NCI-H1105 treated with DMSO at 0.1 percent for 48 hours (cell line): ENCODE data around the gene ACTA2.
A peak's percentile ranks its signal among the peaks of the same experiment; 100 is the strongest.

Source experiments
- DNase-seq: peaks from one replicate; lab custom pipeline; 2025; lab: John Stamatoyannopoulos, UW

Gene ACTA2

DNA sequence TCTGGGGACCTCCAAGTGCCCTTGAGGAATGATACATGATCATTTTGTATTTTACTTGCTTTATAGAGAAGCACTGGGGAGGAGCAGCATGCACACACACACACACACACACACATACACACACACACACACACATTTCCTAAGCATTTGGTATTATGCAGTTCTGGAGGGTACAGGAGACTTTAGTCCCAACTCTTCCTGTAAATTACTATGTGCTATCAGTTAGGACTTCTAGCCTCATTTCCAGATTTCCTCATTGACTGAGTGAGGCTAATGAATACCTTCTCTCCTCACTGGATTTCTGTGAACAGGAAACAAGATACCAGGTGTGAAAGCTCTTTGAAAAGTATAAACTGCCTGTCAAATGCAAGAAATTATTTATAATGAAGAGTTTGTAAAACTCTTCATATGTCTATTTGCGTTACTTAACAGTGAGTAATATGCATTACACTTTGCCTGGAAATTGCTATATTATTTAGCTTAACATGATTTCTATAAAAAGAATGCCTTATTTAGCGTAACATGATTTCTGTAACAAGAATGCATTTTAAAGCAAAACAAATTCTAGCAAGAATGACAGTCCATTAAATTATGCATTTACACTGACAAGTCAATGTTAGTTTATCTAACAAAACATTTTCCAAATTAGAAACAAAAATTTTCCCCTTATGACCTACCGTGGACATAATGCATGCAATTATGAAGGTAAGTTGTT, 34.2 kb downstream of the ACTA2 start:
- no peak for DNase-seq

DNA sequence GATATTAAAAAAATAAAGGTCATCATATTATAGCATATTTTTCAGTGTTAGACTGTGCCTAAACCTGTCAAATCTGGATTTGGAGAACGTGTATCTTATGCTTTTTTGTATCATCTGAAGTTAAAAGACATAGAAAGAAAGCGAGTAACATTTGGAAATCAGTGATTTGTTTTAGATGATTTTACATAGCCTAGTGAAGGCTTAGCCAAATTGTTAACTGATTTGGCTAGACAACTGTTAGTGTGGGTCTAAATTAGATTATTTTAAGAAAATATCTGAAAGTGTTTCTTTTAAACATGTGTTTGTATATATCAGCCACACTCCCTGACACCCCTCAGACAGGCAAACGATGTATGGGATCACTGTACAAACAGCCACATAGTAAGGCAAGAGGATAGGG, 35.6 kb downstream of the ACTA2 start:
- DNase-seq = no peak

DNA sequence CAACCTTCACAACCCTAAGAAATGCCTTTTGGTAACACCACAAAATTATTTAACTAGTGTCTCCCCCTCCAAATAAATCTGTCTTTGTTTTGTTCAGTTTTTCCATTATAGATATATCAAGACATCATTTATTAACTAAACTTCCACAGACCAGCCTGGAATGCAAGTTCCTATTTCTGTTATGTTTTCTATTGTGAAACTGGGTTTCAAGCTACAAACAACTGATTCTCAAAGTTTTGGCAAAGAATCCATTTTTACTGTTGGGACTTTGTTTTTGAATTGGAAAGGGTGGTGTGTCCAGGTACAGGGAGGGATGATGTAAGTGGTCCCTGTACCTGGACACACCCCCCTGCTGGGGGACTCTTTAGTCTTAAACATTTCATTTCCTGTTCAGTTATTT, 36.3 kb downstream of the ACTA2 start:
- DNase-seq = no peak

DNA sequence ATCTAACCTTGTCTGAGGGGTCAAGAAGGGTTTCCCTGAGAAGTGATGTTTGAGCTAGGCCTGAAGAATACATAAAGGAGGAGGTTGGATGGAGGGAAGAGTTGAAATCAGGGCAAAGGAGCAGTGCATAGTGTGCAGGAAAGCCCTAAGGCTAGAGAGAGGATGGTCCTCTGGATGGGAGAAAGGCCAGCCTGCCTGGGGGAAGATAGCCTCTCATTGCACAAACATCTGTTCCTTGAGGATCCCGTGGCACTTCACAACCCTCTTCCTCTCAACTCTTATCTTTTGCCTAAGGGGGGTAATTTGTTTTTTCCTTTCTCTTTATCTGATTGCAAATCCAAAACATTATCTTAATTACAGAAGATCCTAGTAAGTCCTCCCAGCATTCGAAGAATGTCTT, 36.8 kb downstream of the ACTA2 start:
- DNase-seq = no peak

DNA sequence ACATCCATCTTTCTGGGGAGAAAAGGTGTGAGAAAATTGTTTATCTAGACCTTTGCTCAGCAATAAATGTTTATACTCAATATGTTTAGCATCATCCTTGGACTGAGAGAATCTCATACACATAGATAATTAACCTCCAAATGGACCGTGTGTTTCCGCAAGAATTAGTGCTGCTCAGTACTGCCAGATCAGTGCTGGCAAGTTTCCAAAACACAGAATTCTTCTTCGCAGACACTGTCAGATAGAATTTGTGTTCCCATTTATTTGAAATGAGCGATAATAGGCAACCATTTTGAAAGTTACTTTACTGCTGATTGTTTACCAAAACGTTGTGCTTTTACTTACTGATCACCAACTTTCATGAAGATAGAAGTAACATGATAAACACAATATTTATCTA, 38.8 kb downstream of the ACTA2 start:
- DNase-seq = peak; percentile 26

DNA sequence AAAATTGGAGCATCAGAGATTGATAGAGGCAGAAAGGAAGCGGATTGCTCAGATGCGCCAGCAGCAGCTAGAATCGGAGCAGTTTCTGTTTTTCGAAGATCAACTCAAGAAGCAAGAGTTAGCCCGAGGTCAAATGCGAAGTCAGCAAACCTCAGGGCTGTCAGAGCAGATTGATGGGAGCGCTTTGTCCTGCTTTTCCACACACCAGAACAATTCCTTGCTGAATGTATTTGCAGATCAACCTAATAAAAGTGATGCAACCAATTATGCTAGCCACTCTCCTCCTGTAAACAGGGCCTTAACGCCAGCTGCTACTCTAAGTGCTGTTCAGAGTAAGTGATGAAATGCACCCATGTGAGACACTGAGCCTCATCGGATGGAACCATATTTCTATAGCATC, 39.4 kb downstream of the ACTA2 start:
- DNase-seq = peak; percentile 46

DNA sequence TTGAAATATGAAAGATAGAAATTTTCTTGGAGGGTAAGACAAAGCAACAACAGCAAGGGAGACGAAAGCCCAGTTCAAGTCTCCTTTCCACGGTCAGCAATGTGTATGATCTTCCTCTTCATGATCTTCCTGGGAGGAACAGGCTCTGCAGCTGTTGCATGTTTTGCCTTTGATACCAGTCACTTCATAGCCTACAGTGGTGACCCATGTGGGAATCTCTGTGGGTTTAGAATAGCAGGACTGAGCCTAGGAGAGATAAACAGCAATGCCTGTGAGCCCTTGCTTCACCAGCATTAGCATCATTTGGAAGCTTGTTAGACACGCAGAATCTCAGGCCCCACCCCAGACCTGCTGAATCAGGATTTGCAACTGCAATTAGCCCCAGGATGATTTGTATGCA, 40.7 kb downstream of the ACTA2 start:
- DNase-seq = no peak

DNA sequence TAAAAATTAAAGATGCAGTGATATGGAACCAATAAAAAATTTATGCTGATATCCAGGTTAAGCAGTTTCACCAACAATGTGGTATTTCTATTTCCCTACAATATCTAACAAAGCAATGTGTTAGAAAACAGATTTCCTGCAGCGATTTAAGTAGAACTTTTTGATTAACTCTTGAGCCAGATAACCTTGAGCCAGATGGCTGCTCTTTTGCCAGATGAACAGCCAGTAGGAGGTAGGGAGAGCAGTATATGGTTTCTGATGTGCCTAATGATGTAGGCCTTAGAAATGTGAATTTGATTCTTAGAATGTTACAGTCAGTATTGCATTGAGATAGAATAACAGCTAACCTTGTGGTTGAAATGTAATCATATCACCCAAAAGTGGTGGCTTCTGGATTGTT, 41.5 kb downstream of the ACTA2 start:
- DNase-seq = no peak

DNA sequence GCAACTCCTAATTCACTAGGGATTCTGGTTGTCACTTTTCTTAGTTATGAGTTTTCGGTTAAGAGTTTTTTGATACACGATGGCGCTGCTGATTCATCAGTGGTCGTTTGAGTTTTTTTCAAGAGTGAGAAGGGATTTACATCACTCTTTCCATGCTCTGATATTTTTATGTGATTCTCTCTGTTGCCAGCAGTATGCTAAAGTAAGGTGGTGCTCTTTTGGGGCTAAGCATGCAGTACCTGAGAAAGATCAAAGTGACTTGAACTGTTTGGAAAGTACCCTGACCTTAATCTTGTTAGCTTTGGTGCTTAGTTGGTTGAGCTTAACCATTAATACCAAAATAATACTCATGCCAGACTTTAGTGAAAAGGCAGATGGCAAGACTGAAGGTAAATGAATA, 44.4 kb downstream of the ACTA2 start:
- no peak for DNase-seq

DNA sequence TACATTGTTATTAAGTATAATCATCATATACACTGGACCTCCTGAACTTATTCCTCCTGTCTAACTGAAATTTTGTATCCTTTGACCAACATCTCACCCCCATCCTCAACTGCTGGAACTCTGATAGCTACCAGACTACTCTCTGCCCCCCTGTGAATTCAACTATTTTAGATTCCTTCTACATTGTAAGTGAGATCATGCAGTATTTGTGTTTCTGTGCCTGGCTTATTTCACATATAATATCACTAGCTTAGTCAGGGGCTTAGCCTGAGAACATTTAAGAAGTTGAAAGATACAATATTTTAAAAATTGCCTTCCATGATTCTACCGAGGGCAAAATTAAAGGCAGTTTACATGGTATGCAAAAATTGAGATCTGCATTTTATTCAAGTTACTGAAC, 45.7 kb downstream of the ACTA2 start:
- DNase-seq = no peak

DNA sequence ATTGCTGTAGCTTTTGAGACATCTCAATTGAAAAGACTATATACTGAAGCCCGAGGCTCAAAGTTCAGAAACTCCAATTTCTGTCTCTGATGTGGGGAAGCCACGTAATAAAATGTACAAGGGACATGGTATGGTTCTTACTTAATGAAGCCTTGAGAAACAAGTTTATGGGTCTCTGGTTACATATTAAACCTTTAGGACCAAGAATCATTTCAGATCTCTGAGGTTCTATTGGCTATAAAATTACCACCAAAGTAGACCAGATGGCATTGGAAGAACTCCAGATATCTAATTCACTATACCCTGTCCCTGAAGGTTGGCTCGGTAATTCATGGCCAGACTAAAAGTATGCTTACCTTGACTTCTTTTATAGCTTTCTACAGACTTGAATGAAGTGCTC, 48.9 kb downstream of the ACTA2 start:
- no peak for DNase-seq

DNA sequence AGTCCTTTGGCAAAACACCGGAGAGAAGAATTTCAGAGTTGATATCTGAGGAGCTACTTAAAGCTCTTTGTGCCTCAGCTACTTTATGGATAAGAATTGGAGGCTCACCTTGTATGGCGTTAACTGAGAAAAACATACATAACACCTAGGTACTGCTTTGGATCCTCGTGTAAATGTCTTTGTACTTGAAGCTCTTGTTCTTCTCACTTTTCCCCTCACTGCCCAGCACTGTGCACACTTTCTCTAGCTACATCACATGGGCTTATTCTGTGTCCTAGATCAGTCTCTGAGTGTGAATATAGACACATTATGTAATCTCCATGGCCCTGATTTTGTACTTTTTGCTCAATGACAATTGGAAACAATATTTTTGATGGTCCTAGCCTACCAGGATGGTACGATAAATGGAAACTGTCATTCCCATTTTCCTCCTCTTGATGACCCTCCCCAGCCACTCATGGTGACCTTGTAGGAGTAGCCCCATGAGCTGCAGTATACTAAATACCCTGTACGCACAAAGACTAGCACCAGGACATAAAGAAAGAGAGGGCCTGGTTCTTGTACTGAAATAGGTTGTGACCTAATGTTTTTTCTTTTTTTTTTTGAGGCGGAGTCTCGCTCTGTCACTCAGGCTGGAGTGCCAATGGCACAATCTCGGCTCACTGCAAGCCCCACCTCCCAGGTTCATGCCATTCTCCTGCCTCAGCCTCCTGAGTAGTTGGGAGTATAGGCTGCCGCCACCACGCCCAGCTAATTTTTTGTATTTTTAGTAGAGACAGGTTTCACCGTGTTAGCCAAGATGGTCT, 50.4 kb downstream of the ACTA2 start:
- no peak for DNase-seq

DNA sequence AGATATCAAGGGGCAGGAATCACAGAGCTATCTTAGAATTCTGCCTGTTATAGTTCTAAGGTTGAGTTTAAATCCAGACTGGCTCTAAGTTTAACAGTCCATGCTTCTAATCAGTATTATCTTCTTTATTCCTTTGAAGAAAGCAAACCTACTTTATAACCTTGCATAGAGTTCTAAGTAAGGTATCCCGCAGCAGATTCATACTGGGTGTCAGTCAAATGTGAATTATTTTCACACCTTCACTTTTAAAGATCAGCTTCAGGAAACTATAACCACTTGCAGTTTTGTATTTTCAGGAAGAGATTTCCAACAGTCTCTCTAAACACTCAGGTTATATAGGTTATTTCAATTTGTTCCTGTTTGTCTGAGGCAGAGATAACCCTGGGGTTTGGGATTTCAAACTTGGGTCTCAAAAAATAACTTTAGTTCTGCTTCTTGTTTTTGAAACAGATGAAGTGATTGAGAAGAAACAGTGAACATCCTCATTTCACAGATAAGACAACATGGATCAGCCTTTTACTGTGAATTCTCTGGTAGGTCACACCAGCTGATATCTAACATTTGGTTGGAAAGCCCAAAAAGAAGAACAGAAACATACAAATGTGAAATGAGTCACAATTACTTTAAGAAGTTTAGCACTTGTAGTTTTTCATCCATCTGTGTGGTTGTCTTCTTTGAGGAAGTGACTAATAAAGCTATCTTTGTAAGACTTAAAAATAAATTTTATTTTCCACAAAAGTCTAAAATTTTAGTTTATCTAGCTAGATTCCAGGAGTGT, 51.2 kb downstream of the ACTA2 start:
- DNase-seq = no peak

DNA sequence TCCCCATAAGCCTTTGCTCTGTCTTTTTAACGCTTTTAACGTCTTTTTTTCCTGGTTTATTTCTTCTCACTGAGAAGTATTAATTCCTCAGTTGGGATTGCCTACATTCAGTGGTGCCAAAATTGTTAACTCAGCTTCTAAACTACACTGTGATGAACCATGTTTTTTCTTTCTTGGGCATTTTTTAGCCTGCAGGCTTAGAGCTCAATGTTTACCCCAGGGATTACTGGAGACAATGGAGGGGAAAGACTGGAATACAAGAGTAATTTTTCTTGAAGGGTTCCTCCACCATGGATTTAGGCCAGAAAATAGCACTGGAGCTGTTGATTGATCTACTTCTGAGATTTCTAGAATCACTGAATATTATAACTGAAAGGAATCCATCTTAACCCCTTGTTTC, 52.7 kb downstream of the ACTA2 start:
- DNase-seq = no peak

DNA sequence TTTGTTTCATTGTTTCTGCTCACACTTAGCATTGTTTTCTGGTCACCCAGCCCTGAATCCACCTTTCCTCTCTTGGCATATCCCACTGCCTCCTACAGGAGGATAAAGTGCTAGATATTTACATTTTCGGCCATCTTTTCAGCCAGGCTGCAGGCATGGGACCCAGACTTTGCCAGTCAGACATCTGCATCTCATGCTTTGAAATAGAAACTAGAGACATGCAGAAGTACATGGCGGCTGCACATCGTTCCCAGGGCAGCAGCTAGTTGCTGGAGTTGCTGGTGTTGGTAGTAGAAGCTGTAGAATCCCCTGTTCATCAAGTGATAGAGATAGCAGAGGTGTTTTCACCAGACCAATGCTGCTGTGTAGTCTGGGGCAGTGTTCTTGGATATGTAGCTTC, 53.8 kb downstream of the ACTA2 start:
- DNase-seq = no peak

DNA sequence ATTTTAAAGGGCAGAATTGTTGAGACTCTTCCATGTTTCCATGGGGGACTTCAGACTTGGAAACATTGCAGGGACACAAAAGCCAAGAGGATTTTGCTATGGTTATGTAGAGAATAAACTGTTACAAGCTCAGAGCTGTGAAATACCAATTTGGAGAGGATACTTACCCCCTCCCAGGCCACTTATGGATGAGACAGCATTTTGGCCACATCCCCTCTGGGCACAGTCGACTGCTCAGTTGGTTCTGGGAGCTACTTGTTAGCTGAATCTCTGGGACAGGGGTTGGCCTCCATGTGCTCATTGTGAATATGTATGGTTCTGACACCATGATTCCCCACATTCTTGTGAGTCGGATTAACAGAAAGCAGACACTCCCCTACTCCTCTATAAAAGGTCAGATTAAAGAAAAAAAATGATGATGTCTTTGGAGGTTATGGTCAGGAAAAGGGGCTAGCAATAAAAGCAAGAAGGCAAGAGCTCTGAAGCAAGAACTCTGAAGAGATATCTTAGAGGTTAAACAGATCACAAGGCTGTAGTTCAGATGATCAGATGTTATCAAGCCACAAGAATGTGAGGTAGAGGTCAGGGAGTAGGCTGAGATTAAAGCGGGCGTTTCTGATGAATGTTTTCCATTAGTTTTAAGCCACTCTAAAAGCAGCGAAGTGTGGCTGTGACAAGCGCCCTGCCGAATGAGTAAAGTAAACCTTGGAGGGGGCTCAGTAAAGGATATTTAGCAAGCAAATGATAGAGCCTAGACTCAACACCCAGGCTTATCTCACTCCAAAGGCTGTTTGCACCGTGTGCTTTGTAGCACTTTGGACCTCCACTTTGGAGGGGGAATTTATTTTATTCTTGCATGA, 55.3 kb downstream of the ACTA2 start:
- DNase-seq = no peak

DNA sequence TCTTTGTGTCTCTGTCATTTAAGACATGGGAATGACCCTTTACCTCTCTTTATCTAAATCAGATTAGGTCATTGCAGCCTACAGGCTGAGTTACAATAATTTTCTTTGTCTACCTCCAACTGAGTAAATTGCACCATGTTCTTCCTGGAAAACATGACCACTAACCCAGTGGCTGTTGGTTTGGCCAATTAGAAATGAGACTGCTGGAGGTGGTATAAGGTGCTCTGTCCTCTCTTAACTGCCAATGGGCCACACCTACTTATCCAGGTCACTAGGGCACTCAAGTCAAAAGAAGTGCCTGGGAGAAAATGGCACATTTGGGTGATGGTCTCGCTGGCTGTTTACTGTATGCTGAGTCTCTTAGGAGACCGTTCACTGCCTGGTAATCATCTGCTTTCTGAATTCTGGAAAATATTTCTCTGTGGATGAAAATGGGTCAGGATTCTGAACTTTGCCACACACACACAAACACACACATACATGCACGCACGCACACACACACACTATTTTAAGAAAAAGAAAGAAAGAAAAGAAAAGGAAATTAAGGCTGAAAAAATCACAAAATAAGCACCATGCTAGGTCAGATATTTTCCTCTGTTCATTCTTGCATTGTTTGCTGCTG, 56.1 kb downstream of the ACTA2 start:
- no peak for DNase-seq

DNA sequence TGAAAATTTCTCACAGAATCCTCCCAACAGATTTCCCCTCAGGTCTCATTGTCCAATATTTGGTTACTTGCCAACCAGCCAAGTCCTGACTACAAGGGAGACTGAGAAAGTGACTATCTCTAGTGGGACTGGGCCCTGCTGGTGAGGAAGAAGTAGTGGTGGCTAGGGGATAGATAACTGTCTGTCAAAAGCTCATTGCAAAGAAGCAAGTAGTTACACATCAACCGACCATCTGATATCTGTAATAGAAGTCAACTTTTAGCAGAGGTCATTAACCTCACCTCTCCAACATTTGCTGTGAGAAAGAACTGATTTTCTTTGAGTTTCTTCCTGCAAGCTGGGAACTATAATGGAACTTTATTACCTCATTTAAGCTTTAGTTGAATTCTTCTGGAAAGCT, 57.3 kb downstream of the ACTA2 start:
- no peak for DNase-seq

DNA sequence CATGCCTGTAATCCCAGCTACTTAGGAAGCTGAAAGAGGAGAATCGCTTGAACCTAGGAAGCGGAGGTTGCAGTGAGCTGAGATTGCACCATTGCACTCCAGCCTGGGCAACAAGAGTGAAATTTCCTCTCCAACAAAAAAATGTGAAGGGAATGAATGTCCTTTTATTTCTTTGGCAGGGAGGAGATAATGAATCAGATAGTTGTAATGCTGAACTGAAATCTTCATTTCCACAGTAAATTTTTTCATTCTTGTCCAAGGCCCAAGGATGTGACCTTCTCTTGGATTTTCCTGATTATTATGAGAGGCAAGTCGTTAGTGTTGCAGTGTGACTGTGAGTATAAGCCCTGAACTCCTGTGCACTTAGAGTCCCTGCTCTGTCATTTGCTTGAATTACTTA, 59.0 kb downstream of the ACTA2 start:
- no peak for DNase-seq

DNA sequence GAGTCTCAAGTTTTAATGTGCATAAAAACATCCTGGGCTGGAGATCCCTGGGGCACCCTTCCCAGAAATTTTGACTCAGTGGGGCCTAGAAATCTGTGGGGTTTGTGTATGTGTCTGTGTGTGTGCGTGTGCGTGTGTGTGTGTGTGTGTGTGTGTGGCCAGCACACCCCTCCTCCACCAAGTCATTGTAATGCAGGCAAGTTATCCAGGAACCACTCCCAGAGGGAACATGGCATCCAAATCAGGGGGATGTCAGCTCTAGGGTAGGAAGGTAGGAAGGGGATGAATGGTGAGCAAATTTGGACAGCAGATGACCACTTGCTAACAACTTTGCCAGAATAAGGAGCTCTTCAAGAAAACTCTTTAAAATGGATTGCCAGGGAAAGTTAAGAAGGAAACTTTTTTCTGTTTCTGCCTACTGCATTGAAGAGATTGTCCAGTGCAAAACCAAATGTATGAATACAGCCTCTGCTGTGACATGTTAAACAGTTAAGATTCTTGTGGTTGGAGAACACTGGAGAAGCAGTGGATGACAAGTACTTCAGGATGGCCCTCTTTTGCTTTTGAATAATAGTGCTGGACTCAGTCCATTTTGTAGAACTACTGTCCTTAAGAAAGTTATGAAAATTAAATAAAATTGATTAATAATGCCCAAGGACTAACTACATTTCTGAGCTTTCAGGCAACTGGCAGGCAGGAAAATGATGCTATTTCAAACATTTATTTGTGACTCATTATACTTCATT, 60.2 kb downstream of the ACTA2 start:
- no peak for DNase-seq
